ENCODE data around the gene ATAD3A.

The ATAD3A gene

DNA sequence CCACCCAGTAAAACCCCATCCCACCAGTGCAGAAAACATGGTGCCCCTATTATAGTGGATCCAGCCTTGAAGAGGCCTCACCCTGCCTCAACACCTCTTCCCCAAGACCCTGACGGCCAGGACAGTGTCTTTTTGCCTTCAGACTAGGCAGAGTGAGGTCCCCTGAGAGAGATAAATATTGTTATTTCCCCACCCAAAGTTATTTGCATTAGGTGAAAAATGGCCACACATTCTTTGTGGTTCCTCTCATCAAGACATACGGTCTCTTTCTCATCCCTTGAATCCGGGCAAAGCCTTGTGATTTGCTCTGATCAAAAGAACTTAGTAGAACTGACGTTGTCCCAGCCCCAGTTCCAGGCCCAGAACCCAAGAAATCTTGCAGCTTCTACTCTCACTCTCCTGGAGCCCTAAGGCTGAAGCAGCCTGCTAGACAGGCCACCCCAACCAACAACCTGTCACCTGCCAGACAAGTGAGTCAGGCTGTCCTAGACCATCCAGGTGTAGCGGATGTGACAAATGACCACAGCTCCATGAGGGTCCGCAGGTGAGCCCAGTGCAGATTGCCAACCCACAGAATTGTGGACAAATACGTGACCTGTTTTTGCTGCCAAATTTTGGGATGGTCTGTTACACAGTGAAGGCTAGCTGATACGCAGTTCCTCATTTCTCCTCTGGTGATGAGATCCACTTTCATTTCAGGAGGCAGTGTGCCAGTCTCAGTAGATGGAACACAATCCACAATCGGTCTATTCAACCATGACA, 70.8 kb downstream of the ATAD3A start:
- no peak for DNase-seq (ENCODE audit: low read depth)

DNA sequence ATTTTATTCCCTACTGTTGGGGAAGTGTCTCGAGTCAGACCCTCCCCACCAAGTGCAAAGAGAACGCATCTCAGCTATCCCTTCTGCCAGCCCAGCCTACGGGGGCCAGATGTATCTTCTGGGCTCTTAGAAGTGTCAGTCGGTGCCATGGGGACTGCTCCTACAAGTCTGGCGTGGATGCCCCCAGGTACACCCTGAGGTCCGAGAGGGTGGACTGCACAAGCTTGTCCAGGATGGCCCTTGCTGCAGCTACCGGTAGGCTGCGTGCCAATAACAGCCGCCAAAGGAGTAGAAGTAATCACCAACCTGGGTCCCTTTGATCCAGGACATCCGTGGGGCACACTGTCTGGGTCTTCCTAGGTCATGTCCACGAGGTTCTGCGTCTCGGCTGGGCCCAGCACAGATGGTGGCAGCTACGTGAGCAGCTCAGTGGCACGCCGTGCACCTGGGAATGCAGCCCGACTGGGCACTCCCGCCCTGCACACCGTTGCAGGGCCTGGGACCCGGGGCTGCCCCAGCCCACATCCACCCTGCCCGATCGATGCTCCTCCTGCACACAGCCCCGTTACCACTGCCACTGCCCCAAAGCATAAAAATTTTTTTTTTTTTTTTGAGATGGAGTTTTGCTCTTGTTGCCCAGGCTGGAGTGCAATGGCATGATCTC, 71.5 kb downstream of the ATAD3A start:
- DNase-seq (ENCODE audit: low read depth) = no peak
